ENCODE data around the gene CADPS2. TPM values are rescaled to one million over a fixed set of nuclear protein-coding genes. Genes with fewer than 3 reads are reported as not detected.

CADPS2 gene
- total and polyA plus RNA-seq, 8 donors: 7.7 to 27.3 (median 18.6) TPM

- ATAC-seq (peak; percentile 57 to 77 (median 70)), DNase-seq (peak in 2 of 6 donors; percentile 22 to 32), FAIRE-seq (no peak)
- no peak for TF ChIP-seq CTCF (IDR thresholded peaks at IDR 0.05)
- H3K4me1 ChIP-seq: peaks cover 0 to 5% (median 0%) of the 10 kb centered on the region in 3 donors
- H3K27me3 ChIP-seq: no peaks in the 10 kb centered on the region
- WGBS, 2 donors: 55 to 60% methylated on average over 1 of the region's 1 CpG
- H3K27ac ChIP-seq: no peak overlapping the region
- intact Hi-C loops (cut with DNase I): no loop called here
- no peak overlapping the region for H3K4me3 ChIP-seq
- H3K36me3 ChIP-seq: no peaks in the 10 kb centered on the region
- H3K9me3 ChIP-seq: no peaks in the 10 kb centered on the region
These were observed 290.4 kb downstream of the CADPS2 start for GRCh38 chr7:122595885-122596284.

GRCh38 chr7:122588621-122589020, 297.6 kb downstream of the CADPS2 start:
- Histone ChIP-seq H3K4me3 (no peak overlapping the region), H3K4me1 (peaks cover 0 to 5% (median 0%) of the 10 kb centered on the region in 3 donors), H3K27me3 (no peaks in the 10 kb centered on the region), H3K9me3 (no peaks in the 10 kb centered on the region), H3K27ac (no peak overlapping the region), H3K36me3 (no peaks in the 10 kb centered on the region)
- no peak for TF ChIP-seq CTCF (IDR thresholded peaks at IDR 0.05)
- ATAC-seq (no peak), DNase-seq (no peak), FAIRE-seq (no peak)
- intact Hi-C loops (cut with DNase I): no loop called here
- WGBS, 2 donors: 95 to 96% methylated on average over 1 of the region's 1 CpG

GRCh38 chr7:122584676-122585251, 301.5 kb downstream of the CADPS2 start:
- Histone ChIP-seq H3K4me3 (no peak overlapping the region), H3K27me3 (no peaks in the 10 kb centered on the region), H3K4me1 (peaks cover 0 to 13% (median 0%) of the 10 kb centered on the region in 3 donors), H3K27ac (no peak overlapping the region), H3K9me3 (no peaks in the 10 kb centered on the region), H3K36me3 (no peaks in the 10 kb centered on the region)
- TF ChIP-seq CTCF (IDR thresholded peaks at IDR 0.05): no peak
- intact Hi-C loops (cut with DNase I): no loop called here
- no peak for FAIRE-seq
- no peak for ATAC-seq
- DNase-seq: no peak
- WGBS, 2 donors: 87 to 92% methylated on average over 3 of the region's 3 CpGs

GRCh38 chr7:122578350-122578749, 307.9 kb downstream of the CADPS2 start:
- TF ChIP-seq CTCF (IDR thresholded peaks at IDR 0.05): no peak
- H3K9me3 ChIP-seq: no peaks in the 10 kb centered on the region
- peaks cover 0 to 12% (median 6%) of the 10 kb centered on the region in 3 donors for H3K4me1 ChIP-seq
- no peaks in the 10 kb centered on the region for H3K36me3 ChIP-seq
- no peak overlapping the region for H3K27ac ChIP-seq
- no peaks in the 10 kb centered on the region for H3K27me3 ChIP-seq
- ATAC-seq (no peak), FAIRE-seq (no peak), DNase-seq (no peak)
- intact Hi-C loops (cut with DNase I): no loop called here
- 62 to 70% methylated on average over 2 of the region's 2 CpGs for WGBS, 2 donors
- H3K4me3 ChIP-seq: no peak overlapping the region

GRCh38 chr7:122577449-122578003, 308.7 kb downstream of the CADPS2 start:
- ATAC-seq: peak; percentile 63 to 87 (median 82)
- Histone ChIP-seq H3K27ac (no peak overlapping the region), H3K4me3 (no peak overlapping the region), H3K27me3 (no peaks in the 10 kb centered on the region), H3K4me1 (peaks cover 0 to 12% (median 6%) of the 10 kb centered on the region in 3 donors), H3K9me3 (no peaks in the 10 kb centered on the region), H3K36me3 (no peaks in the 10 kb centered on the region)
- WGBS, 2 donors: 39 to 40% methylated on average over 4 of the region's 4 CpGs
- FAIRE-seq: no peak
- intact Hi-C loops (cut with DNase I): no loop called here
- no peak for DNase-seq
- no peak for TF ChIP-seq CTCF (IDR thresholded peaks at IDR 0.05)

Measured in pancreas (tissue), 10 donors.